ENCODE results near the gene CCDC61. TPM values are rescaled to one million over a fixed set of nuclear protein-coding genes. Genes with fewer than 3 reads are reported as not detected.

The CCDC61 gene
- total RNA-seq, 1 donor from 2014 or later: 36.3 TPM

GRCh38 chr19:46002678-46003275, 7.5 kb downstream of the CCDC61 start:
- H3K36me3 ChIP-seq: peaks cover 0 to 12% of the 10 kb centered on the region in 2 donors
- no peak for DNase-seq (ENCODE audit: extremely low spot score in 2 of 2)
- no peak overlapping the region for H3K27ac ChIP-seq
- no peaks in the 10 kb centered on the region for H3K9me3 ChIP-seq
- peaks cover 22% of the 10 kb centered on the region for H3K4me1 ChIP-seq
- H3K4me3 ChIP-seq: no peak overlapping the region
- H3K27me3 ChIP-seq: no peaks in the 10 kb centered on the region
- intact Hi-C loops (cut with DNase I): loop anchor here (10.0 kb wide), 1 partner anchor 88 kb away; the partner anchor contains the start of gene NANOS2
- TF ChIP-seq POLR2AphosphoS5 (IDR thresholded peaks at IDR 0.05; ENCODE audit: insufficient read depth in 1 of 2, low read depth in 1 of 2) (no peak), CTCF (IDR thresholded peaks at IDR 0.05) (no peak), POLR2A (IDR thresholded peaks at IDR 0.05) (no peak)

DNA sequence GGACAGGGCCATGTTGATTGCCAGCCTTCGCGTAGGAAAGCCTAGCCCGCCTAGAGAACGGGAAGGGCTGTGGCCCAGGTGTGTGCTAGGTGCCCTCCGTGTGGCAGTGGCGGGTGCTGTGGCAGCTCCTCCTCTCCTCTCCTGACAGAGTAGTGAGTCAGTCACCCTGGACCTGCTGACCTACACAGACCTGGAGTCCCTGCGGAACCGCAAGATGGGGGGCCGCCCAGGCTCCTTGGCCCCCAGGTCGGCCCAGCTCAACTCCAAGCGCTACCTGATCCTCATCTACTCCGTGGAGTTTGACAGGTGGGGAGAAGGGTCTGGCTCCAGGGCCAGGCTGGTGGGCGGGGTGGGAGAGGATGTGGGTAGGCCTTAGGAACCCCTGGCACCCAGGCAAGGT, 11.1 kb downstream of the CCDC61 start:
- Histone ChIP-seq H3K27ac (no peak overlapping the region), H3K4me1 (no peaks in the 10 kb centered on the region), H3K9me3 (no peaks in the 10 kb centered on the region), H3K4me3 (no peak overlapping the region), H3K27me3 (no peaks in the 10 kb centered on the region), H3K36me3 (peaks cover 0 to 24% of the 10 kb centered on the region in 2 donors)
- DNase-seq (ENCODE audit: extremely low spot score in 2 of 2): no peak
- intact Hi-C loops (cut with DNase I): loop anchor here (10.0 kb wide), 1 partner anchor 92 kb away; the partner anchor contains the start of gene NANOS2
- TF ChIP-seq CTCF (IDR thresholded peaks at IDR 0.05) (no peak), POLR2AphosphoS5 (IDR thresholded peaks at IDR 0.05; ENCODE audit: insufficient read depth in 1 of 2, low read depth in 1 of 2) (no peak), POLR2A (IDR thresholded peaks at IDR 0.05) (no peak)

DNA sequence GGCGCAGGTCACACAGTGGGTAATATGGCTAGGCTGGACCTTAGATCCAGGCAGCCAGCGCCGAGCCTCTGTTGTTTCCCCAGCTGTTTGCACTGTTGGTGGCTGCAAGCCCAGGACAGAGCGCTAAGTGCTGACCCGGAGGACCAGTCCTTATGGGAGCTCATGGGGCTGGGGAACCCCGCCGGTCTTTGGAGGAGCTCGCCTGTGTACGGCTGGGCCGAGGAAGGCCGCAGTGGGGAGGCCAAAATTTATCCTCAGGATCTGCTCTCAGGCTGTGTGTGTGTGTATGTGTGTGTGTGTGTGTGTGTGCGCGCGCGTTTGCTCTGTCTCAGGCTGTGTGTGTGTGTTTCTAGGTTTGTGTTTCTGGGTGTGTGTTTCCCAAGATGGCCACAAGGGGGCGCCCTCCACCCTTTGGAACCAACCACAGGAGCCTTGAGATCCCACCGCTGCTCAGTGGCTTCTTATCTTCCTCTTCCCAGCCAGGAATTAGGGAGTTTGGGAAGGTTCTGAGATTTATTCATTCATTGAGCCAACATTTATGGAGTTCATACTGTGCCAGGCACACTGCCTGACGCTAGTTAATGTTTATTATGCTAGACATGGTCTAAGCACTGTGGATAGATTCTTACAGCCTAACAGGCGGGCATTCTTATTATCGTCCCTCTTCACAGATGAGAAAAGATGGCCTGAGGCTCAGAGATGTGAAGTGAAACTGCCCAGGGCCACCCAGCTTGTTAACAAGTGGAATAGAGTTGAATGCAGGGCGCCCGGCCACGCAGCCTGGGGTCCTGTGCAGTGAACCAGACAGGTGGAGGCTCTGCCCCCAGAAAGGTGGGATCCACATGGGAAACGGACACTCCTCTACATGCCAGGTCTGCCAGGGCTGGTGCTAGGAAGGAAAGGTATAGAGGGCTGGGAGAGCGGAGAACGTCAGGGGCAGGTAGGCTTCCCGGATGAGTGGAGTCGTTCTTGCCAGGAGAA, 14.6 kb downstream of the CCDC61 start:
- intact Hi-C loops (cut with DNase I): loop anchor here (10.0 kb wide), 3 partner anchors 95 to 195 kb away; partner anchors contain the start of genes NANOS2 and RSPH6A
- H3K27me3 ChIP-seq: no peaks in the 10 kb centered on the region
- TF ChIP-seq CTCF (IDR thresholded peaks at IDR 0.05) (peak; percentile 56 to 74 (median 60)), POLR2AphosphoS5 (IDR thresholded peaks at IDR 0.05; ENCODE audit: insufficient read depth in 1 of 2, low read depth in 1 of 2) (no peak)
- no peak for DNase-seq (ENCODE audit: extremely low spot score in 2 of 2)
- H3K9me3 ChIP-seq: no peaks in the 10 kb centered on the region
- H3K4me3 ChIP-seq: no peak overlapping the region
- peaks cover 6% of the 10 kb centered on the region for H3K4me1 ChIP-seq
- H3K36me3 ChIP-seq: peaks cover 0 to 24% of the 10 kb centered on the region in 2 donors
- no peak overlapping the region for H3K27ac ChIP-seq

DNA sequence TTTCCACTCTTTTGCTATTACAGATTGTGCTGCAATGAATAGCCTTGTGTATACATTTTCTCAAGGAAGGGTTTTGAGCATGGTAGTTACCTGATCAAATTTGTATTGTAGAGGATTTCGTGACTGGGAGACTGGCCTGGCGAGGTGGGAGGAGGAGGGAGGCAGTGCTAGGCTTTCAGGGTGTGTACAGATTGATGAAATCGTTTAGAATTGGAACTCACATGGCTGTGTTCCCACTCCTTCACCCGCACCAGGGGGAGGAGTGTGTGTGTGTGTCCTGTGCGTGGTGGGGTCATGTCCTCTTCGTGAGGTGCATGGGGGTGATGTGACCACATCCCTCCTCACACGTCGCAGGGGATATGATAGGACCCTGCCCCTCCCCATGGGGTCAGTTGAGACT, 19.3 kb downstream of the CCDC61 start:
- TF ChIP-seq CTCF (IDR thresholded peaks at IDR 0.05): no peak
- TF ChIP-seq POLR2A (IDR thresholded peaks at IDR 0.05): no peak
- no peak for TF ChIP-seq POLR2AphosphoS5 (IDR thresholded peaks at IDR 0.05; ENCODE audit: insufficient read depth in 1 of 2, low read depth in 1 of 2)
- Histone ChIP-seq H3K36me3 (no peaks in the 10 kb centered on the region), H3K9me3 (no peaks in the 10 kb centered on the region), H3K4me3 (peak overlapping the region; percentile 63 to 67), H3K4me1 (peaks cover 23% of the 10 kb centered on the region), H3K27me3 (no peaks in the 10 kb centered on the region), H3K27ac (no peak overlapping the region)
- no peak for DNase-seq (ENCODE audit: extremely low spot score in 2 of 2)
- intact Hi-C loops (cut with DNase I): loop anchor here (10.0 kb wide), 2 partner anchors 140 to 200 kb away; partner anchors contain the start of gene RSPH6A
